CD4-positive, alpha-beta T cell (primary cell): Measurements from ENCODE around the gene HACD3. TPM values are rescaled to one million over a fixed set of nuclear protein-coding genes. Genes with fewer than 3 reads are reported as not detected.

Source experiments
- ATAC-seq: fragments of 200-7000 bp; cut with Tn5 transposase; one replicate; pipeline ENCODE4 v1.10.0; 2022; ENCODE audit warnings: mild to moderate bottlenecking; ENCODE audit not compliant: poor library complexity
- CTCF ChIA-PET: fragments of 350-600 bp; sonication (Branson Sonifier 250); formaldehyde crosslinking; loops from one replicate; lab custom pipeline; 2021; ENCODE audit warnings: antibody characterized with exemption, inconsistent platforms; lab: Charles Lee
- POLR2A ChIA-PET: fragments of 350-600 bp; sonication (Branson Sonifier 250); formaldehyde crosslinking; loops from one replicate; lab custom pipeline; 2021; ENCODE audit warnings: antibody characterized with exemption, inconsistent platforms; lab: Charles Lee
- DNase-seq, 14 experiments: peaks; one replicate each; pipeline ENCODE4 v3.0.0-alpha.2; 2013 to 2020; ENCODE audit warnings: mixed read lengths in 2 of 14
- H3K27ac ChIP-seq, 2 donors: one replicate each; pipeline versions ENCODE4 v1.5.1 to v1.7.0; 2013; ENCODE audit warnings: low read length in 2 of 2, low read depth in 1 of 2, mild to moderate bottlenecking in 1 of 2
- H3K27me3 ChIP-seq, 2 experiments: 1 replicate in 1 of 2; 2 replicates in 1 of 2; pipeline versions ENCODE4 v1.6.1 to v1.7.0; 2013; ENCODE audit warnings: low read length in 2 of 2, control low read depth in 1 of 2, mild to moderate bottlenecking in 1 of 2, moderate library complexity in 1 of 2; ENCODE audit not compliant: insufficient read depth in 2 of 2, control insufficient read depth in 1 of 2
- H3K36me3 ChIP-seq: one replicate; pipeline ENCODE4 v1.6.1; 2013; ENCODE audit warnings: low read length, control low read depth; ENCODE audit not compliant: insufficient read depth
- H3K4me1 ChIP-seq: one replicate; pipeline ENCODE4 v1.6.1; 2013; ENCODE audit warnings: low read length, control low read depth; ENCODE audit not compliant: insufficient read depth
- H3K4me3 ChIP-seq: one replicate; pipeline ENCODE4 v1.5.1; 2013; ENCODE audit warnings: mild to moderate bottlenecking, low read length, moderate library complexity
- H3K9me3 ChIP-seq, 2 experiments: 1 replicate in 1 of 2; 2 replicates in 1 of 2; pipeline versions ENCODE4 v1.6.1 to v1.7.0; 2013; ENCODE audit warnings: low read length in 2 of 2, mild to moderate bottlenecking in 2 of 2, control low read depth in 1 of 2, moderate library complexity in 1 of 2; ENCODE audit not compliant: control insufficient read depth in 1 of 2, insufficient read depth in 1 of 2
- H3K27ac Mint-ChIP-seq: one replicate; pipeline ENCODE4 v1.8.0; 2020; ENCODE audit warnings: mixed read lengths
- H3K27me3 Mint-ChIP-seq: one replicate; pipeline ENCODE4 v1.8.0; 2021; ENCODE audit warnings: mixed read lengths
- H3K36me3 Mint-ChIP-seq: one replicate; pipeline ENCODE4 v1.8.0; 2021; ENCODE audit warnings: low read depth, mixed read lengths
- H3K4me1 Mint-ChIP-seq: one replicate; pipeline ENCODE4 v1.8.0; 2021; ENCODE audit warnings: low read depth, mixed read lengths
- H3K4me3 Mint-ChIP-seq: one replicate; pipeline ENCODE4 v1.8.0; 2020; ENCODE audit warnings: mild to moderate bottlenecking, mixed read lengths
- H3K9me3 Mint-ChIP-seq: one replicate; pipeline ENCODE4 v1.8.0; 2020; ENCODE audit warnings: mixed read lengths
- intact Hi-C, 2 experiments: fragments of 100-400 bp; cut with DNase I in 1 of 2; cut with micrococcal nuclease in 1 of 2; formaldehyde crosslinking; loops; one replicate each; pipeline versions ENCODE4 v1.15.1 to v1.9.0; 2023 to 2025; cut with DNase I, micrococcal nuclease
- total RNA-seq, 174 experiments: library from RNA in 2 of 174; stranded (reverse) in 2 of 174; gene quantifications; one replicate each; pipeline ENCODE4 v1.2.3 and lab custom pipeline; 2021 to 2026
- TF ChIP-seq, protein P1 (sequence below): fragments of 200-600 bp; IDR thresholded peaks from one replicate; pipeline ENCODE4 v1.8.0; 2022; ENCODE audit warnings: antibody characterized with exemption, mild to moderate bottlenecking

The HACD3 gene
- total RNA-seq, 2 experiments from 2014 or later: 13.9 to 14.1 TPM

DNA sequence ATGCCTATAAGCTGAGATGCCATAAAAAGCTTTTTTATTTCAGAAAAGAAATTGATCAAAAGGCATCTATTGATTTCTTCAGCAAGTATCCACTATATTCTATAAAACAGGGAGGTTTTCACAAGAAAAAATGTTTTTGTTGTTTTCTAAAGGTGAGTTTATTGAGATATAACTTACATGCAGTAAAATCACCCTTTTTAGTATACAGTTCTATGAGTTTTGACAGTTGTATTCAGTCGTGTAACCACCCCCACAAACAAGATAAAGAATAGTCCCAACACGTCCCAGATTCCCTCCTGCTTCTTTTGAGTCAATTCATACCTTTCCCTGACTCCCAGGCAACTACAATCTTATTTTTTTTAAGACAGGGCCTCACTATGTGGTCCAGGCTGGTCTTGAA lies 72.9 kb downstream of the HACD3 start:
- H3K36me3 ChIP-seq: peaks cover 53% of the 10 kb centered on the region
- DNase-seq (no peak), ATAC-seq (no peak)
- no peaks in the 10 kb centered on the region for H3K27me3 ChIP-seq
- no peaks in the 10 kb centered on the region for H3K27me3 Mint-ChIP-seq
- no peaks in the 10 kb centered on the region for H3K9me3 ChIP-seq
- H3K27ac ChIP-seq: no peak overlapping the region
- no peaks in the 10 kb centered on the region for H3K4me1 ChIP-seq
- TF ChIP-seq, protein P1, sequence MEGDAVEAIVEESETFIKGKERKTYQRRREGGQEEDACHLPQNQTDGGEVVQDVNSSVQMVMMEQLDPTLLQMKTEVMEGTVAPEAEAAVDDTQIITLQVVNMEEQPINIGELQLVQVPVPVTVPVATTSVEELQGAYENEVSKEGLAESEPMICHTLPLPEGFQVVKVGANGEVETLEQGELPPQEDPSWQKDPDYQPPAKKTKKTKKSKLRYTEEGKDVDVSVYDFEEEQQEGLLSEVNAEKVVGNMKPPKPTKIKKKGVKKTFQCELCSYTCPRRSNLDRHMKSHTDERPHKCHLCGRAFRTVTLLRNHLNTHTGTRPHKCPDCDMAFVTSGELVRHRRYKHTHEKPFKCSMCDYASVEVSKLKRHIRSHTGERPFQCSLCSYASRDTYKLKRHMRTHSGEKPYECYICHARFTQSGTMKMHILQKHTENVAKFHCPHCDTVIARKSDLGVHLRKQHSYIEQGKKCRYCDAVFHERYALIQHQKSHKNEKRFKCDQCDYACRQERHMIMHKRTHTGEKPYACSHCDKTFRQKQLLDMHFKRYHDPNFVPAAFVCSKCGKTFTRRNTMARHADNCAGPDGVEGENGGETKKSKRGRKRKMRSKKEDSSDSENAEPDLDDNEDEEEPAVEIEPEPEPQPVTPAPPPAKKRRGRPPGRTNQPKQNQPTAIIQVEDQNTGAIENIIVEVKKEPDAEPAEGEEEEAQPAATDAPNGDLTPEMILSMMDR: no peak
- H3K4me3 ChIP-seq: no peak overlapping the region
- H3K36me3 Mint-ChIP-seq: peaks cover 71% of the 10 kb centered on the region
- H3K4me1 Mint-ChIP-seq: peaks cover 5% of the 10 kb centered on the region
- H3K4me3 Mint-ChIP-seq: no peak overlapping the region
- intact Hi-C loops: no loop called here
- ChIA-PET CTCF (interaction anchor here (1.1 kb wide), 1 partner anchor 8 kb away, joined by 4 read pairs; the partner anchor contains the start of gene INTS14), POLR2A (no interaction called here)
- no peaks in the 10 kb centered on the region for H3K9me3 Mint-ChIP-seq
- no peak overlapping the region for H3K27ac Mint-ChIP-seq

DNA sequence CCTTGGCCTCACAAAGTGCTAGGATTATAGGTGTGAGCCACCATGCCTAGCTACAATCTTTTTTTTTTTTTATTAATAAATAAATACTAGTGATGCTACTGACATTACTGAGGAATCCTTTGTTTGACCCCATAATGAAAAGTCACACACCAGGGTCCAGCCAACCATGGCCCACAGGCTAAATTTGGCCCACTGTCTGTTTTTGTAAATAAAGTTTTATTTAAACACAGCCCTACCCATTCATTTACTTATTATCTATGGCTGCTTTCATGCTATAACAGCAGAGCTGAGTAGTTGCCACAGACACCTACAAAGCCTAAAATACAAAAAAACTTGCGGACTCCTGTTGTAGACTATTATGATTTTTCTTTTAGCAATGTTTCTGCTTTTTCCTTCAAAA lies 73.3 kb downstream of the HACD3 start:
- DNase-seq (no peak), ATAC-seq (no peak)
- no peak overlapping the region for H3K4me3 Mint-ChIP-seq
- intact Hi-C loops: no loop called here
- H3K4me3 ChIP-seq: no peak overlapping the region
- H3K27ac ChIP-seq: no peak overlapping the region
- peaks cover 67% of the 10 kb centered on the region for H3K36me3 Mint-ChIP-seq
- ChIA-PET POLR2A (no interaction called here), CTCF (no interaction called here)
- H3K27me3 Mint-ChIP-seq: no peaks in the 10 kb centered on the region
- TF ChIP-seq, protein P1: no peak
- no peak overlapping the region for H3K27ac Mint-ChIP-seq
- H3K9me3 Mint-ChIP-seq: no peaks in the 10 kb centered on the region
- peaks cover 49% of the 10 kb centered on the region for H3K36me3 ChIP-seq
- peaks cover 7% of the 10 kb centered on the region for H3K4me1 Mint-ChIP-seq
- no peaks in the 10 kb centered on the region for H3K27me3 ChIP-seq
- no peaks in the 10 kb centered on the region for H3K9me3 ChIP-seq
- H3K4me1 ChIP-seq: no peaks in the 10 kb centered on the region

DNA sequence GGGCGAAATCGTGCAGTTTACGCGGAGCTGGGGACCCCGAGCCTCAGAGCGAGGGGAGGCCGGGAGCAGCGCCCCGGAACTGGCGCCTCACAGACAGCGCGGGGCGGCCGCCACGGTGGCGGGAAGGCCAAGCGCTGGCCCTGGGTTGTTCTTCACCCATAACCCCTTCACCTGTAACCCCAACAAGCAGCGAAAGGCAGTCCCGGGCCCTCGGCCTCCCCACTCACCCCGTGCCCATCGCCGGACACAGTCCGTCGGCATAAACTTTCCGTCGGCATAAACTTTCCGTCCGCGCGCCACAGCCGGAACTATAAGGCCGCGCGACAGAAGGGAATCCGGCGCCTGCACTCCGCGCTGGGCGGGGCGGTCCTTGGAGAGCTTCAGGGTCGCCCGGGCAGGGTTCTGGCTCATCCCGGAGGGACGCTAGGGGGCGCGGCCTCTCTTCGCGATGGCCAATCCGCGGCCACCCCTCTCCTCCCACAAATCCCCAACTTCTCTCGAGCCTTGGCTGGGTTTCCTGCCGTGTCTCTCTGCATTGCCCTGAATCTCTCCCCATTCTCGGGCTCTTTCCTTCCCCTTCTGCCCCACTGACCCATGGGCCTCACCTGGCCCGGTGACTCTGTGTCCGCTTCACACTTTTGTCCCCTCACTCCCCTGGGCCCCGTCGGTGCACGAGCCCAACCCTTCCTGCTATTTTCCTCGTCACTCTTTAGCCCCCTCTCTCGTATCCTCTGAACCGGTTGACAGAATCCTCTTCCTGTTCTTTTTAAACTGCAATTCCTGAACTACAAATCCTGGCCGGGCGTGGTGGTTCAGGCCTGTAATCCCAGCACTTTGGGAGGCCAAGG lies 80.8 kb downstream of the HACD3 start, which contains the start of gene INTS14:
Gene INTS14 (minus strand): TSS at position 261 of the 848 bp plus-strand sequence. CDS start 3,751 bp downstream, outside the sequence.
- intact Hi-C loops: loop anchor here in 1 of 2 experiments (1.0 to 10.0 kb wide), 3 partner anchors 94 to 306 kb away; partner anchors contain the start of genes DPP8, RAB11A and RNU5B-1
- Mint-ChIP-seq H3K9me3 (no peaks in the 10 kb centered on the region), H3K27ac (peak within 1 kb of the TSS; percentile 93), H3K4me1 (peaks cover 41% of the 10 kb centered on the region), H3K27me3 (no peaks in the 10 kb centered on the region), H3K36me3 (peaks cover 30% of the 10 kb centered on the region), H3K4me3 (peak within 1 kb of the TSS; percentile 99)
- Histone ChIP-seq H3K9me3 (no peaks in the 10 kb centered on the region), H3K36me3 (no peaks in the 10 kb centered on the region), H3K27me3 (no peaks in the 10 kb centered on the region), H3K27ac (peak within 1 kb of the TSS; percentile 88 to 92), H3K4me3 (peak within 1 kb of the TSS; percentile 77), H3K4me1 (peaks cover 28% of the 10 kb centered on the region)
- ATAC-seq: peak; percentile 94
- CTCF ChIA-PET: interaction anchor here (0.9 to 1.5 kb wide), 5 partner anchors 9 to 887 kb away, joined by 3 to 7 read pairs (median 4); partner anchors contain the start of genes MAP2K1 and RAB11A
- POLR2A ChIA-PET: interaction anchor here (0.5 to 1.6 kb wide), 18 partner anchors 12 to 1224 kb away, joined by 3 to 14 read pairs (median 4); partner anchors contain the start of genes DENND4A, HACD3, RAB11A and RNU5B-1
- DNase-seq: peak; percentile 81 to 96 (median 89)
- TF ChIP-seq, protein P1: peak; percentile 59
